PC-3 (cell line): ENCODE data around the gene ZCCHC24.

Source experiments
- CTCF ChIP-seq: fragments of 300-600 bp; sonication (generic); conservative IDR thresholded peaks from 2 replicates; pipeline ENCODE4 v1.5.1; 2017; ENCODE audit warnings: antibody characterized with exemption, low read depth, mild to moderate bottlenecking, low read length
- EZH2phosphoT487 ChIP-seq: fragments of 300-600 bp; sonication (generic); IDR thresholded peaks from 2 replicates; pipeline ENCODE4 v1.6.1; 2018; ENCODE audit warnings: mild to moderate bottlenecking, antibody characterized with exemption, low read length, borderline replicate concordance

- TF ChIP-seq CTCF (no peak), EZH2phosphoT487 (no peak)
Measured at GRCh38 chr10:79429751-79430150, 15.7 kb downstream of the ZCCHC24 start.
